Measurements from ENCODE around the gene FIS1.
"Not testable (repeated sequence)": the region's sequence is repeated elsewhere in the genome, so short reads cannot be mapped to it uniquely, and the experiment has no call there.

Gene FIS1

GRCh38 chr7:101244375-101245146, at the start of gene FIS1:
FIS1 (minus strand) TSS chr7:101245081; CDS start chr7:101245004, 77 bp downstream.
- peak; percentile 89 for DNase-seq

- DNase-seq, result no peak
Observed at GRCh38 chr7:101294039-101294831, 49.4 kb upstream of the FIS1 start.

GRCh38 chr7:101293069-101294021, 48.5 kb upstream of the FIS1 start:
- DNase-seq, result not testable (repeated sequence)

- DNase-seq, result not testable (repeated sequence)
Observed at GRCh38 chr7:101292566-101292965, 47.7 kb upstream of the FIS1 start.

- DNase-seq, result peak; percentile 17
Observed at GRCh38 chr7:101290186-101291037, 45.5 kb upstream of the FIS1 start.

- DNase-seq, result not testable (repeated sequence)
Observed at GRCh38 chr7:101289687-101290086, 44.8 kb upstream of the FIS1 start.

GRCh38 chr7:101288439-101288838, 43.6 kb upstream of the FIS1 start:
- no peak for DNase-seq

- no peak for DNase-seq
Observed at GRCh38 chr7:101287032-101287431, 42.2 kb upstream of the FIS1 start.

GRCh38 chr7:101285880-101286279, 41.0 kb upstream of the FIS1 start:
- not testable (repeated sequence) for DNase-seq

- DNase-seq, result no peak
Observed at GRCh38 chr7:101285171-101285570, 40.3 kb upstream of the FIS1 start.

GRCh38 chr7:101280912-101281311, 36.0 kb upstream of the FIS1 start:
- DNase-seq, result not testable (repeated sequence)

- no peak for DNase-seq
Observed at GRCh38 chr7:101278461-101279292, 33.8 kb upstream of the FIS1 start.

GRCh38 chr7:101277155-101277554, 32.3 kb upstream of the FIS1 start:
- no peak for DNase-seq

- no peak for DNase-seq
Observed at GRCh38 chr7:101273206-101273605, 28.3 kb upstream of the FIS1 start.

- no peak for DNase-seq
Observed at GRCh38 chr7:101271021-101271420, 26.1 kb upstream of the FIS1 start.

GRCh38 chr7:101269664-101270063, 24.8 kb upstream of the FIS1 start:
- no peak for DNase-seq

GRCh38 chr7:101265622-101266516, 21.0 kb upstream of the FIS1 start:
- DNase-seq, result no peak

- DNase-seq, result not testable (repeated sequence)
Observed at GRCh38 chr7:101264102-101264706, 19.3 kb upstream of the FIS1 start.

- DNase-seq, result no peak
Observed at GRCh38 chr7:101258243-101258731, 13.4 kb upstream of the FIS1 start.

Measured in HCEC 1CT (cell line).